ENCODE results near the gene SLC6A6. TPM values are rescaled to one million over a fixed set of nuclear protein-coding genes. Genes with fewer than 3 reads are reported as not detected.

Gene SLC6A6
- total RNA-seq, 1 experiment from 2014 or later, result 72.6 TPM

- Histone ChIP-seq H3K79me2 (ENCODE audit: insufficient read depth, low read length) (no peaks in the 10 kb centered on the region), H3K27me3 (ENCODE audit: insufficient read depth, low read length) (no peaks in the 10 kb centered on the region), H2BK120ac (ENCODE audit: low read depth, low read length, poor library complexity, severe bottlenecking) (no peak overlapping the region), H3T11ph (ENCODE audit: low read length) (no peak overlapping the region), H3K4me2 (ENCODE audit: insufficient read depth, insufficient read length, low read length) (no peak overlapping the region), H3K4me1 (ENCODE audit: insufficient read depth, low read length) (no peaks in the 10 kb centered on the region; the same call in 1 of the 2 replicates), H4K91ac (ENCODE audit: insufficient read length, low read depth, low read length) (no peak overlapping the region), H4K8ac (replicated peaks; ENCODE audit: insufficient read length, low read depth, low read length) (no peak overlapping the region), H2BK20ac (ENCODE audit: low read depth, low read length, poor library complexity, severe bottlenecking) (no peak overlapping the region), H3K9ac (ENCODE audit: extremely low read depth, insufficient read length, low read length) (no peak overlapping the region), H2BK12ac (ENCODE audit: insufficient read length, low read depth, low read length) (no peak overlapping the region), H3K14ac (ENCODE audit: insufficient read depth, low read length) (no peak overlapping the region; the same call in 1 of the 2 replicates), H3K27ac (ENCODE audit: insufficient read length, low read depth, low read length) (no peak overlapping the region), H3K23ac (ENCODE audit: insufficient read length, low read depth, low read length) (no peak overlapping the region), H3K79me1 (ENCODE audit: insufficient read depth, low read depth, low read length, poor library complexity, severe bottlenecking) (no peaks in the 10 kb centered on the region), H2BK5ac (ENCODE audit: insufficient read length, low read length) (no peak overlapping the region), H2BK15ac (ENCODE audit: low read depth, low read length) (no peak overlapping the region), H3K56ac (ENCODE audit: insufficient read length, low read depth, low read length) (no peak overlapping the region), H4K5ac (ENCODE audit: insufficient read length, low read depth, low read length) (no peak overlapping the region), H2AFZ (ENCODE audit: low read length) (no peak overlapping the region), H3K23me2 (ENCODE audit: insufficient read length, low read depth, low read length, poor library complexity, severe bottlenecking) (no peaks in the 10 kb centered on the region), H4K20me1 (ENCODE audit: control insufficient read depth, insufficient read depth, insufficient read length) (no peaks in the 10 kb centered on the region), H3K18ac (ENCODE audit: insufficient read length, low read depth, low read length) (no peak overlapping the region), H2AK5ac (ENCODE audit: insufficient read length, low read length) (no peak overlapping the region), H3K4ac (ENCODE audit: low read depth, low read length) (no peak overlapping the region), H3K9me3 (ENCODE audit: control insufficient read depth, low read depth, low read length) (no peaks in the 10 kb centered on the region)
- WGBS (ENCODE audit: extremely low coverage, insufficient read length, low lambda C conversion rate), result no CpG with 5 or more reads among the region's 12 CpGs
- Mint-ChIP-seq H3K9me3 (no peaks in the 10 kb centered on the region), H3K36me3 (ENCODE audit: insufficient read depth in 1 of 3, low read depth in 3 of 3) (no peaks in the 10 kb centered on the region; a peak in 1 of 7 replicates), H3K4me1 (peaks cover 9% of the 10 kb centered on the region in 2 experiments), H3K27ac (peak overlapping the region in 1 of 3 experiments; percentile 23; a peak in 1 of 7 replicates), H3K27me3 (ENCODE audit: low read depth) (peaks cover 5% of the 10 kb centered on the region), H3K4me3 (no peak overlapping the region)
- DNase-seq, result peak; percentile 22
- no peak for TF ChIP-seq CTCF (conservative IDR thresholded peaks at IDR 0.05)
Measured at GRCh38 chr3:14511623-14512280, 109.3 kb downstream of the SLC6A6 start.

All from H9 (cell line).